Measurements from ENCODE around the gene BTBD17.

DNA sequence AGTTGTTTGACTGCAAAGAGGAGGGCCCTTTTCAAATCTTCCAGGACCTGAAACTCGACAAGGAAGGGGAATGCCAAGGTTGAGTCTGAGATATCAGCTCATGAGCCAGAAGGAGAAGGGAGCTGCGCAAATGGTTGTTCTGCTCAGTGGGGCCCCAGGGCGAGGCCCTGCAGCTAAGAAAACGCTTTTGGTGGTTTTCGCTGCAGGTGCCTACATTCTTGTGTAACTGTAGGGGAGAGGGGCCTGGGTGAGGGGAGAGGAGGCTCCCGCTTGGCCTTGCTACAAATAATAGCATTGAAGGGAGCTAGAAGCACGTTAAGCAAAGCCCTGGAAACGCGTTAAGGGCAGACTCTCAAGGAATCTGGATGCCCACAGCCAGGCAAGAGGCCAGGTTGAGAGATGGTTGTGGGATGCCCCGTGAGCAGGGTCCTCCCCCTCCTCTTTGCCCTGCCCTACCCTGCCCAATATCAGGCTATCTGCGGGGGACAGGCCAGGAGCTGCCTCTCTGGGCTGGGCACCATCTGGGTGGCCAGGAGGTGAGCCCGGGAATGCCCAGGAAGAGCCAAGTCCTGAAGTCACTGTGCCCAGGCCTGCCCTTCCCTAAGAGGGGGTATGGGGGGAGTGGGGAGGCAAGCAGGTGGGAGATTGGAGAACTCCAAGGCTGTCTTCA, 27.6 kb upstream of the BTBD17 start:
- TF ChIP-seq, protein P1, sequence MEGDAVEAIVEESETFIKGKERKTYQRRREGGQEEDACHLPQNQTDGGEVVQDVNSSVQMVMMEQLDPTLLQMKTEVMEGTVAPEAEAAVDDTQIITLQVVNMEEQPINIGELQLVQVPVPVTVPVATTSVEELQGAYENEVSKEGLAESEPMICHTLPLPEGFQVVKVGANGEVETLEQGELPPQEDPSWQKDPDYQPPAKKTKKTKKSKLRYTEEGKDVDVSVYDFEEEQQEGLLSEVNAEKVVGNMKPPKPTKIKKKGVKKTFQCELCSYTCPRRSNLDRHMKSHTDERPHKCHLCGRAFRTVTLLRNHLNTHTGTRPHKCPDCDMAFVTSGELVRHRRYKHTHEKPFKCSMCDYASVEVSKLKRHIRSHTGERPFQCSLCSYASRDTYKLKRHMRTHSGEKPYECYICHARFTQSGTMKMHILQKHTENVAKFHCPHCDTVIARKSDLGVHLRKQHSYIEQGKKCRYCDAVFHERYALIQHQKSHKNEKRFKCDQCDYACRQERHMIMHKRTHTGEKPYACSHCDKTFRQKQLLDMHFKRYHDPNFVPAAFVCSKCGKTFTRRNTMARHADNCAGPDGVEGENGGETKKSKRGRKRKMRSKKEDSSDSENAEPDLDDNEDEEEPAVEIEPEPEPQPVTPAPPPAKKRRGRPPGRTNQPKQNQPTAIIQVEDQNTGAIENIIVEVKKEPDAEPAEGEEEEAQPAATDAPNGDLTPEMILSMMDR (IDR thresholded peaks at IDR 0.05; ENCODE audit: insufficient read depth, low read depth, low read length) = no peak
- TF ChIP-seq EZH2 (IDR thresholded peaks at IDR 0.05; ENCODE audit: insufficient read depth, low read length) = no peak
